Dedifferentiated amniotic fluid mesenchymal stem cell (primary cell): ENCODE measurements around the gene HMGXB3.
"Not testable (repeated sequence)": the region's sequence is repeated elsewhere in the genome, so short reads cannot be mapped to it uniquely, and the experiment has no call there.

Experiments
- DNase-seq: peaks from one replicate; pipeline ENCODE4 v3.0.0-alpha.2; 2016; ENCODE audit errors: extremely low spot score

HMGXB3 gene

GRCh38 chr5:150022158-150022531 lies 21.6 kb downstream of the HMGXB3 start:
- peak; percentile 87 for DNase-seq

- DNase-seq: no peak
Observed at GRCh38 chr5:150022681-150023080, 22.1 kb downstream of the HMGXB3 start.

- no peak for DNase-seq
Observed at GRCh38 chr5:150023136-150023535, 22.6 kb downstream of the HMGXB3 start.

- DNase-seq: no peak
Observed at GRCh38 chr5:150024346-150024984, 23.9 kb downstream of the HMGXB3 start.

- DNase-seq: no peak
Observed at GRCh38 chr5:150026682-150027172, 26.2 kb downstream of the HMGXB3 start.

- DNase-seq: not testable (repeated sequence)
Observed at GRCh38 chr5:150028047-150028446, 27.5 kb downstream of the HMGXB3 start.

GRCh38 chr5:150033334-150033733 lies 32.8 kb downstream of the HMGXB3 start:
- DNase-seq: no peak

GRCh38 chr5:150034662-150035061 lies 34.1 kb downstream of the HMGXB3 start:
- DNase-seq: no peak

GRCh38 chr5:150035139-150035895 lies 34.8 kb downstream of the HMGXB3 start:
- DNase-seq: no peak

- peak; percentile 89 for DNase-seq
Observed at GRCh38 chr5:150036513-150036912, 36.0 kb downstream of the HMGXB3 start.

- no peak for DNase-seq
Observed at GRCh38 chr5:150038547-150038946, 38.0 kb downstream of the HMGXB3 start.

GRCh38 chr5:150042459-150042858 lies 41.9 kb downstream of the HMGXB3 start:
- no peak for DNase-seq

- no peak for DNase-seq
Observed at GRCh38 chr5:150043657-150044328, 43.3 kb downstream of the HMGXB3 start.

- peak; percentile 30 for DNase-seq
Observed at GRCh38 chr5:150044329-150044681, 43.8 kb downstream of the HMGXB3 start.

GRCh38 chr5:150044712-150045111 lies 44.2 kb downstream of the HMGXB3 start:
- DNase-seq: no peak

- DNase-seq: no peak
Observed at GRCh38 chr5:150045549-150045948, 45.0 kb downstream of the HMGXB3 start.

- no peak for DNase-seq
Observed at GRCh38 chr5:150046031-150046430, 45.5 kb downstream of the HMGXB3 start.

GRCh38 chr5:150050172-150050811 lies 49.8 kb downstream of the HMGXB3 start:
- not testable (repeated sequence) for DNase-seq

GRCh38 chr5:150051657-150052195 lies 51.2 kb downstream of the HMGXB3 start:
- no peak for DNase-seq

GRCh38 chr5:150052226-150052955 lies 51.9 kb downstream of the HMGXB3 start:
- DNase-seq: no peak
